Activated CD4-positive, alpha-beta T cell treated with anti-CD3 and anti-CD28 coated beads, Interleukin-2, amount 50 U/mL, for 4 hours (primary cell): ENCODE data around the gene FOSL2.
A peak's percentile ranks its signal among the peaks of the same experiment; 100 is the strongest.

Source experiments
- DNase-seq, 2 experiments: peaks; one replicate each; pipeline ENCODE4 v3.0.0-alpha.2; 2020

Gene FOSL2

GRCh38 chr2:28392297-28393113, at the start of gene FOSL2:
TSS of gene FOSL2 (plus strand) at chr2:28392858. CDS start at chr2:28393721, 863 bp downstream.
- DNase-seq = peak; percentile 93 to 95

- no peak for DNase-seq
These were observed 49.3 kb upstream of the FOSL2 start for GRCh38 chr2:28343184-28343942.

- no peak for DNase-seq
These were observed 48.5 kb upstream of the FOSL2 start for GRCh38 chr2:28343971-28344715.

- DNase-seq = no peak
These were observed 47.8 kb upstream of the FOSL2 start for GRCh38 chr2:28344756-28345373.

- DNase-seq = no peak
These were observed 47.0 kb upstream of the FOSL2 start for GRCh38 chr2:28345619-28346018.

GRCh38 chr2:28346587-28346986, 46.1 kb upstream of the FOSL2 start:
- DNase-seq = no peak

- no peak for DNase-seq
These were observed 45.5 kb upstream of the FOSL2 start for GRCh38 chr2:28347193-28347592.

- no peak for DNase-seq
These were observed 45.1 kb upstream of the FOSL2 start for GRCh38 chr2:28347596-28347995.

- peak; percentile 44 to 45 for DNase-seq
These were observed 44.5 kb upstream of the FOSL2 start for GRCh38 chr2:28348149-28348567.

- DNase-seq = no peak
These were observed 43.7 kb upstream of the FOSL2 start for GRCh38 chr2:28348921-28349320.

- DNase-seq = no peak
These were observed 43.0 kb upstream of the FOSL2 start for GRCh38 chr2:28349546-28350165.

GRCh38 chr2:28350196-28350595, 42.5 kb upstream of the FOSL2 start:
- DNase-seq = no peak

GRCh38 chr2:28350791-28351285, 41.8 kb upstream of the FOSL2 start:
- DNase-seq = no peak

- no peak for DNase-seq
These were observed 41.0 kb upstream of the FOSL2 start for GRCh38 chr2:28351621-28352020.

- DNase-seq = no peak
These were observed 40.6 kb upstream of the FOSL2 start for GRCh38 chr2:28352104-28352503.

GRCh38 chr2:28352610-28353195, 40.0 kb upstream of the FOSL2 start:
- DNase-seq = no peak

- no peak for DNase-seq
These were observed 37.6 kb upstream of the FOSL2 start for GRCh38 chr2:28354920-28355520.

- no peak for DNase-seq
These were observed 37.0 kb upstream of the FOSL2 start for GRCh38 chr2:28355521-28356094.

- DNase-seq = no peak
These were observed 36.4 kb upstream of the FOSL2 start for GRCh38 chr2:28356095-28356911.

- no peak for DNase-seq
These were observed 35.6 kb upstream of the FOSL2 start for GRCh38 chr2:28357055-28357454.
